ENCODE measurements around the gene KRTAP10-4. TPM values are rescaled to one million over a fixed set of nuclear protein-coding genes. Genes with fewer than 3 reads are reported as not detected.

Gene KRTAP10-4
- total RNA-seq, 1 experiment from 2014 or later, result not detected

DNA sequence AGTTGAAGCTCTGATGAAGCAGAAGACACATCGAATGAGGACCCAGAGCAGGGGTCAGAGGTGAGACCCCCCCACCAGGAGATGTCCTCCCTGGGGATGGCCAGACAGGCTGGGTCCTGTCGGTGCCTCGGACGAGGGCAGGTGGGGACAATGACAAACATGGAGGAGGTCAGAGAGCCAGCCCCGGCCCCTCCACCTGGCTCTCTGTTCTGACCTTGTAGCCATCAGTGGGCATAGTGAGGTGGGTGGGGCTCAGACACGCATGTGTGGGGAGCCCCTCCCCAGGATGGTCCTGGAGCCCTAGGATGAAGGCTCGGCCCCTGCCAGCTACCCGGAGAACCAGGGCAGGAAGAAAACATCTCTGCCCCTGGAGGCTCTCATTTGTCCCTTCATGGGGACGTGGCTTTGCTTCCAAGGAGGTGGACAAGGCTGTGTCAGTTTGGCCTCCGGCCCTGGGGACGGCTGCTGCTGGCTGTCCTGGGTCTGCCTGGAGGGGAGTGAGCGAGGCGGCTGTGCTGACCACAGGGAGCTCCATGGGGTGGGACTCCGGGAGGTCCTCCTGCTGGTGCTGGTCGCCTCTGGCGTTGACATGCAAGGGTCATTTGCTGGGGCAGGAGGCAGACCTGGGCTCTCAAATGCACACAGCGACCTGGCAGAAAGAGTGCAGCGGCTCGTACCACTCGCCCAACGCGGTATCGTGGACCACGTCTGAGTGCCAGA lies 16.2 kb downstream of the KRTAP10-4 start:
- ChIA-PET POLR2A (no interaction called here), RAD21 (ENCODE audit: low non-redundant PET in 1 of 2, low total read pairs in 2 of 2, uncharacterized antibody in 2 of 2, unreplicated experiment in 2 of 2) (no interaction called here), CTCF (no interaction called here)
- intact Hi-C loops (cut with micrococcal nuclease), result no loop called here
- ATAC-seq (no peak), DNase-seq (ENCODE audit: low read depth, low spot score) (no peak)
- Histone ChIP-seq H3K9me3 (ENCODE audit: control insufficient read depth in 1 of 2, insufficient read depth in 1 of 2, low read depth in 1 of 2, low read length in 2 of 2) (no peaks in the 10 kb centered on the region), H3K79me2 (ENCODE audit: insufficient read depth, low read length) (no peaks in the 10 kb centered on the region), H3K27ac (ENCODE audit: low read depth, low read length) (no peak overlapping the region), H3K4me1 (ENCODE audit: control insufficient read depth in 1 of 2, insufficient read depth in 2 of 2, low read length in 2 of 2) (no peaks in the 10 kb centered on the region), H4K20me1 (ENCODE audit: insufficient read depth) (no peaks in the 10 kb centered on the region), H2AFZ (ENCODE audit: low read depth, low read length, poor library complexity, severe bottlenecking) (no peak overlapping the region), H3K36me3 (ENCODE audit: control insufficient read depth in 1 of 2, insufficient read depth in 2 of 2, low read length in 2 of 2) (no peaks in the 10 kb centered on the region), H3K9me2 (ENCODE audit: insufficient read depth) (no peaks in the 10 kb centered on the region), H3K27me3 (ENCODE audit: insufficient read depth, low read length) (peaks cover 16% of the 10 kb centered on the region), H3K4me3 (replicated peaks in 1 of 2; ENCODE audit: low read depth in 1 of 2, low read length in 2 of 2) (no peak overlapping the region), H3K9ac (ENCODE audit: low read length) (no peak overlapping the region), H3K4me2 (ENCODE audit: low read length) (no peak overlapping the region)
- TF ChIP-seq, protein P1, sequence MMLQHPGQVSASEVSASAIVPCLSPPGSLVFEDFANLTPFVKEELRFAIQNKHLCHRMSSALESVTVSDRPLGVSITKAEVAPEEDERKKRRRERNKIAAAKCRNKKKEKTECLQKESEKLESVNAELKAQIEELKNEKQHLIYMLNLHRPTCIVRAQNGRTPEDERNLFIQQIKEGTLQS (IDR thresholded peaks at IDR 0.05), result no peak
- no peak for TF ChIP-seq EZH2 (IDR thresholded peaks at IDR 0.05)
- TF ChIP-seq, protein P2, sequence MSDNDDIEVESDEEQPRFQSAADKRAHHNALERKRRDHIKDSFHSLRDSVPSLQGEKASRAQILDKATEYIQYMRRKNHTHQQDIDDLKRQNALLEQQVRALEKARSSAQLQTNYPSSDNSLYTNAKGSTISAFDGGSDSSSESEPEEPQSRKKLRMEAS (IDR thresholded peaks at IDR 0.05), result no peak
- TF ChIP-seq EZH2phosphoT487 (IDR thresholded peaks at IDR 0.05; ENCODE audit: borderline replicate concordance), result no peak
- BruUV-seq (replicated peaks), result no TSS peak

DNA sequence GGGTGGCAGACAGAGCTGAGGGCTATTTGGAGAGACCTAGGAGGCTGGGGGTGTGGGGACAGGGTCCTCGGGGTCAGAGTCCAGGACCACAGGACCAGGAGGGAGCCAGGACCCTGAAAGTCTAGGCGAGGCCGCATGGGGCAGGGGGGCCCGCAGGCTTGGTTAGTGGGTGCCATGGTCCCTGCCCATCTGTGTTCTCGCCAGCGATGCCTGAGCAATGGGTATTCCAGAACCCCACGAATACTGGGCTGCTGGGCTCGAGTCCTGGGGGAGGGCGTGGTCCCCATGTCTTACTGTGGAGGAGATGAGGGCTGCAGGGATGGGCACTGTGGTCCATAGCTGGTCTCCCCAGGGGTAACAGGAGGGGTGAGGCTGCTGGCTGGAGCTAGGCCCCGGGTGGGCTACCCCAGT lies 16.8 kb downstream of the KRTAP10-4 start:
- no peaks in the 10 kb centered on the region for H4K20me1 ChIP-seq (ENCODE audit: insufficient read depth)
- H3K4me2 ChIP-seq (ENCODE audit: low read length), result no peak overlapping the region
- H3K4me3 ChIP-seq (replicated peaks in 1 of 2; ENCODE audit: low read depth in 1 of 2, low read length in 2 of 2), result no peak overlapping the region
- H3K9me3 ChIP-seq (ENCODE audit: control insufficient read depth in 1 of 2, insufficient read depth in 1 of 2, low read depth in 1 of 2, low read length in 2 of 2), result no peaks in the 10 kb centered on the region
- ATAC-seq (no peak), DNase-seq (ENCODE audit: low read depth, low spot score) (no peak)
- H3K36me3 ChIP-seq (ENCODE audit: control insufficient read depth in 1 of 2, insufficient read depth in 2 of 2, low read length in 2 of 2), result no peaks in the 10 kb centered on the region
- no peak overlapping the region for H3K9ac ChIP-seq (ENCODE audit: low read length)
- intact Hi-C loops (cut with micrococcal nuclease), result no loop called here
- CTCF ChIA-PET, result no interaction called here
- POLR2A ChIA-PET, result no interaction called here
- RAD21 ChIA-PET (ENCODE audit: low non-redundant PET in 1 of 2, low total read pairs in 2 of 2, uncharacterized antibody in 2 of 2, unreplicated experiment in 2 of 2), result no interaction called here
- no peaks in the 10 kb centered on the region for H3K9me2 ChIP-seq (ENCODE audit: insufficient read depth)
- peaks cover 11% of the 10 kb centered on the region for H3K27me3 ChIP-seq (ENCODE audit: insufficient read depth, low read length)
- H3K4me1 ChIP-seq (ENCODE audit: control insufficient read depth in 1 of 2, insufficient read depth in 2 of 2, low read length in 2 of 2), result no peaks in the 10 kb centered on the region
- no peak overlapping the region for H3K27ac ChIP-seq (ENCODE audit: low read depth, low read length)
- H3K79me2 ChIP-seq (ENCODE audit: insufficient read depth, low read length), result no peaks in the 10 kb centered on the region
- no TSS peak for BruUV-seq (replicated peaks)
- H2AFZ ChIP-seq (ENCODE audit: low read depth, low read length, poor library complexity, severe bottlenecking), result no peak overlapping the region
- TF ChIP-seq, protein P3, sequence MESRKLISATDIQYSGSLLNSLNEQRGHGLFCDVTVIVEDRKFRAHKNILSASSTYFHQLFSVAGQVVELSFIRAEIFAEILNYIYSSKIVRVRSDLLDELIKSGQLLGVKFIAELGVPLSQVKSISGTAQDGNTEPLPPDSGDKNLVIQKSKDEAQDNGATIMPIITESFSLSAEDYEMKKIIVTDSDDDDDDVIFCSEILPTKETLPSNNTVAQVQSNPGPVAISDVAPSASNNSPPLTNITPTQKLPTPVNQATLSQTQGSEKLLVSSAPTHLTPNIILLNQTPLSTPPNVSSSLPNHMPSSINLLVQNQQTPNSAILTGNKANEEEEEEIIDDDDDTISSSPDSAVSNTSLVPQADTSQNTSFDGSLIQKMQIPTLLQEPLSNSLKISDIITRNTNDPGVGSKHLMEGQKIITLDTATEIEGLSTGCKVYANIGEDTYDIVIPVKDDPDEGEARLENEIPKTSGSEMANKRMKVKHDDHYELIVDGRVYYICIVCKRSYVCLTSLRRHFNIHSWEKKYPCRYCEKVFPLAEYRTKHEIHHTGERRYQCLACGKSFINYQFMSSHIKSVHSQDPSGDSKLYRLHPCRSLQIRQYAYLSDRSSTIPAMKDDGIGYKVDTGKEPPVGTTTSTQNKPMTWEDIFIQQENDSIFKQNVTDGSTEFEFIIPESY (IDR thresholded peaks at IDR 0.05; ENCODE audit: extremely low read depth, insufficient replicate concordance, low read length), result no peak
- TF ChIP-seq EZH2 (IDR thresholded peaks at IDR 0.05) (no peak), FOSL1 (IDR thresholded peaks at IDR 0.05; ENCODE audit: low read depth) (no peak), EGR1 (IDR thresholded peaks at IDR 0.05; ENCODE audit: low read depth) (no peak), POLR2AphosphoS5 (IDR thresholded peaks at IDR 0.05; ENCODE audit: low read depth, low read length) (no peak), JUND (IDR thresholded peaks at IDR 0.05) (no peak), EZH2phosphoT487 (IDR thresholded peaks at IDR 0.05; ENCODE audit: borderline replicate concordance) (no peak), SRF (IDR thresholded peaks at IDR 0.05; ENCODE audit: low read depth) (no peak), SP1 (IDR thresholded peaks at IDR 0.05; ENCODE audit: low read depth) (no peak), CEBPB (IDR thresholded peaks at IDR 0.05; ENCODE audit: low read depth) (no peak), YY1 (IDR thresholded peaks at IDR 0.05; ENCODE audit: extremely low read depth, insufficient replicate concordance, low read depth, low read length) (no peak), TCF7L2 (IDR thresholded peaks at IDR 0.05; ENCODE audit: borderline replicate concordance, extremely low read depth, insufficient read depth, insufficient read length) (no peak), POLR2A (IDR thresholded peaks at IDR 0.05; ENCODE audit: borderline replicate concordance, extremely low read depth, insufficient read depth, insufficient read length) (no peak), RAD21 (IDR thresholded peaks at IDR 0.05; ENCODE audit: low read depth) (no peak), ELF1 (IDR thresholded peaks at IDR 0.05; ENCODE audit: borderline replicate concordance, low read depth) (no peak)
- TF ChIP-seq, protein P2 (IDR thresholded peaks at IDR 0.05), result no peak
- TF ChIP-seq, protein P1 (IDR thresholded peaks at IDR 0.05), result no peak
